ENCODE data around the gene SYP.

DNA sequence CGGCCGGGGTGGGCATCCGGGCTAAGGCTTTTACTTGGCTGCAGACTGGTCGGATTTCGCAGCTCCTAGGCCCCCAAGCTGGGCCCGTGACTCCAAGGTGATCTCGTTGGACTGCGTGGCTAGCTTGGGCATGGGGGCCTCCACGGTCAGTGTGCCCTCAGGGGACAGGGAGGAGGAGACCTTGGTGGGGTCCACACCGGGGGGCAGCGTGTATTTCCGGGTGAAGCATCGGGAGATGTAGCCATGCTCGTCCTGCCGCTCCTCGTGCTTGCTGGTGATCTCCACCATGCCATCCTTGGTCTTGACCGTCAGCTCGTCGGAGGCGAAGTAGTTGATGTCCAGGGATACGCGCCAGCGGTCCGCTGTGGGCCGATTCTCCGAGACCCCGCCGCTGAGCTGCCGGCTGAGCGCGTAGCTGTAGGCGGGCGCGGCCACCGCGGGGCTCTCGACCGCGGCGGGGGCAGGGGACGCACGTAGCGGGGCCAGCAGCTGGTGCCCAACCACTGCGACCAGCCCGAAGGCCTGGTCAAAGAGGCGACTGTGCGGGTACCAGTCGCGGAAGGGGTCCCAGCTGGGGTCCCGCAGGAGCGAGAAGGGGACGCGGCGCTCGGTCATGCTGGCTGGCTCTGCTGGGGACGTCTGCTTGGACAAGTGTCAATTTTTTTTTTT, 34.0 kb upstream of the SYP start:
- TF ChIP-seq L3MBTL2 (conservative IDR thresholded peaks at IDR 0.05) = no peak
- TF ChIP-seq LEF1 (IDR thresholded peaks at IDR 0.05; ENCODE audit: borderline replicate concordance) = no peak
- TF ChIP-seq SP1 (IDR thresholded peaks at IDR 0.05) = no peak

All from HEK293T (cell line).